GM19455 (cell line): Measurements from ENCODE around the gene DAB2IP.
"Not testable (repeated sequence)": the region's sequence is repeated elsewhere in the genome, so short reads cannot be mapped to it uniquely, and the experiment has no call there.

ENCODE experiments used
- ATAC-seq: cut with Tn5 transposase; IDR thresholded peaks from one replicate; pipeline ENCODE4 v1.9.1; 2021; ENCODE audit not compliant: unreplicated experiment

Gene DAB2IP

DNA sequence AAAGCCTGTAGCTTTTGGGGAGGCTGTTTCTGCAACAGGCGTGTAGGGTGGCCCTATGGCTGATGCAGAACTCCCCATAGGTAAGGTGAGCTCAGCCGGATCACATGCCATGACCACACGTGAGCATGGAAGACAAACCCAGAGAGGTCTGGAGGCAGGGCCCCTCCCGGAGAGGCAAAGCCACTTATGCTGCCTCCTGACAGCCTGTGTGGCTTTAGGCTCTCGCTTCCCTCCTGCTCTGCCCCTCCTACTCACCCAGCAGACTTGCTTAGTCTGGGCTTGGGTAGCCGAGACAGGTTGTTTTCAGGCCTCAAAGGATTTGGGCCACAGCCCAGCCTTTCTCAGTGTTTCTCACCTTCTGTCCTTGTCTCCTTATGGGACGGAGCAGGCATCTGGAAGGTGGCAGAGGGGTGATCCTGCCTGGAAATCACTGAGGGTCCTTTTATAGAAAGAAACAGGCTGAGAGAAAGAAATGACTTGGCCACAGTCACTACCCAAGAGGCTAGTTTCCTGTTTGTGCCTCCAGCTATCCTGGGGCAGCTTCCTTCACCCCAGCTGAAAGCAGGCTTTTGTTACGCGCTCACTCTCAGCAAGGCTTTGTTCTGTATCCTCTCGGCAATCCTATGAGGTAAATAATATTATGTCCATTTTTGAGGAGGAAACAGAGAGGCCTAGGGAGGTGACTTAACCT lies 89.9 kb downstream of the DAB2IP start:
- no peak for ATAC-seq

DNA sequence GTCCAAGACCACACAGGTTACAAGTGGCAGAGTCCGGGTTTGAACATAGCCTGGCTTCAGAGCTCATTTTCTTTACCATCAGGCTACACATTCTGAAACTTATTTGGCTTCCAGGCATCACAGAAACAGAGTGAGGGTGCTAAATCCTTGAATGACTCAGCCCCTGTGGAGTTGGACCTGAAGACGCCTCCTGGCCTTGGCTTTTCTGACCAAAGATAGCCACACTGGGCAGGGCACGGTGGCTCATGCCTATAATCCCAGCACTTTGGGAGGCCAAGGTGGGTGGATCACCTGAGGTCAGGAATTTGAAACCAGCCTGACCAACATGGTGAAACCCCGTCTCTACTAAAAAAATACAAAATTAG lies 90.5 kb downstream of the DAB2IP start:
- not testable (repeated sequence) for ATAC-seq

DNA sequence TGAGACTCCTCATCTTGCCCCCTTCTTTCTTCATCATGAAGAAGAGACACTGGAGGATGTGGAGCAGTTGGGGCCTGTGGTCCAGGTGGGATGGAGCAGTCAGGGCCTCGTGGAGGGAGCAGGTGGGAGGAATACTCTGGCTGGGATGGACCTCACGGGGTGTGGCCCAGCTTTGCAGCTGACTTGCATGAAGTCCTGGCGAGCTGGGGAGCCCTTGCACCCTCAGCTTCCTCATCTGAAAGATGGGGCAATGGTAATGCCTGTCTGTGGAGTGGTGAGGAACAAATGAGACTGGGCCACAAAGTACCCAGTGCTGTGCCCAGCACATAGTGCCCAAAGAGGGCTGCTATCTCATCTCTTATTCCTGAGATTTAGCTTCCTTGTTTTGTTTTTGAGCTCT lies 91.5 kb downstream of the DAB2IP start:
- ATAC-seq: no peak

DNA sequence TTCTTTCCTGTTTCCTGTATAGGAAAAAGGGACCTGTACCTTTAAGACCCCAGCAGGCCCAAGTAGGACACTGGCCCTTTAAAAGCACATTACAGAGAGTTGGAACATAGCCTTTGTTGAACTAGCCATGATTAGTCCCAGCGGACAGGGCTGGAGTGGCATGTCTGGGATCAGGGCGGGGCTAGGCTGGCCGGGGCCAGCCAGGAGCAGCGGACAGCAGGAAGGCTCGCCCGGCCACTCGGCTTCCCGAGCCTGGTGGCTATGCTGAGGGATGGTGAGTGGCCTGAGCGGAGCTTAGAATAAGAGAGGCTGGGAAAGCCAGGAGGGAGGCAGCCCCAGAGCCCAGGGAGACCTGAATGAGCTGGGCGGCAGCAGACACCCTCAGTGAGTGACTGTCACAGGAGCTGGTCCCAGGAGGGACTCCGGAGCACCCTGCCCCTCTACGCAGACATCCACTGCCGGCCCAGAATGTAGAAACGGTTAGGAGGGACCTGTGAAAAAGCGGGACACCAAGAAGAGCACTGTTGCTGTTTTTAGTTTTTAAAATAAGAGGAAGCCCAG lies 92.1 kb downstream of the DAB2IP start:
- no peak for ATAC-seq

DNA sequence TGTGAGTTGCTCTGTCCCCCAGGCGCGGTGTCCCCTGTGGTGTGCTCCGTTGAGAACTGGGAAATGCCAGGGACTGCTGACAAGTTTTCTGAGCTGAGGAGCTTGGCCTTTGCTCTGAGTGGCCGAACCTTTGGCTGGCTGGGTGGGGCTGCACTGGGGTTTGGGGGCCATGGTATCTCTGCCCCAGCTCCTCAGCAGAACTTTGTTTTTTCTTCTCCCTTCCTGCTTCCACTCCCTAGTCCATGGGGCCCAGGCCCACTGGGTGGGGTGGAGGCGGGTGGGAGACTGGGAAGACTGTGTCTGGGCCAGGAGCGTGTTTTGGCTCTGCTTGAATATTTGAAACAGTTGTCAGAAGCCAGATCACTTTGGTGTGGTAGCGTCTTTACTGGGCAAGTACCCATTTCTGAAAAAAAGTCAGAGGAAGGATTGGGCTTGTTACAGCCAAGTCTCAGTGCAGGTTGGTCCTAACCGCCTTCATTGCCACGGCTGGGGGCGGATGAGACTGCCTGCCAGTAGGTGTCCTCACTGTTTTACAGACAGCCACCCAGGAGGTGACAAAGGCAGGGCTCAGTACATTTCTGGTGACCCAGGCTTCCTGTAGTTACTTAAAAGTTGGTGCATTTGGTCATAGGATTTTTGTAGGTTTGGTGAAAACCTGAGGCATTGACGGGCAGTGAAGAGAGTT lies 92.7 kb downstream of the DAB2IP start:
- ATAC-seq: no peak

DNA sequence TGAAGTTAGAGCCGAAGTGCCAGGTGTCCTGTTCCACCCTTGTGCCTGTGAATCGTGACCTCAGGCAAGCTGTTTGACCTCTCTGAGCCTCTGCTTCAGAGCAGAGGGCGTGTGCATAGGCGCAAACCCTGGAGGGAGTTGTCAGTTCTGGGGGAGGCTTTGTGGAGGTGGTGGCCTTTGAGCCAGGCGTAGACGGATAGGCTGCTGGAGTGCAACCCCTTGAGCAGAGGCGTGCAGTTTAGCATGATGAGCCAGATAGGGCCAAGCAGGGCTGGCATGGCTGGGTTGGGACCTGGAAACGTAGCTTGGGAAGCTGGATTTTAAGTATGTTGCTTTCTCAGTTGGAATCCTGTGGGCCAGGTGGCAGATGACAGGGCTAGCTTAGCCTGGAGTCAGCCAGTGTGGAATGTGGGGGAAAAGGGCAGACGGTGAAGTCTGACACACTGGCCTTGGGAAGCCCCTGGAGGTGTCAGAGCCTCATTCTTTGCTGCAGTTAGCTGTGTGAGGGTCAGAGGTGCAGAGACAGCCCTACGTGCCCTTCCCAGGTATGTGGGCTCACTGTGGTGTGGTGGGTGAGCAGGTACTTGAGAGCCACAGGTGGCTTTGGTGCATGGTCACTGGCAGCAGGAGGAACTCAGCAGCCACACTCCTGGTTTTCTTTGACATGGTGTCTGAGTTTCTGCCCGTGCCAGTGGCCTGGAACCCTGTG lies 93.4 kb downstream of the DAB2IP start:
- no peak for ATAC-seq

DNA sequence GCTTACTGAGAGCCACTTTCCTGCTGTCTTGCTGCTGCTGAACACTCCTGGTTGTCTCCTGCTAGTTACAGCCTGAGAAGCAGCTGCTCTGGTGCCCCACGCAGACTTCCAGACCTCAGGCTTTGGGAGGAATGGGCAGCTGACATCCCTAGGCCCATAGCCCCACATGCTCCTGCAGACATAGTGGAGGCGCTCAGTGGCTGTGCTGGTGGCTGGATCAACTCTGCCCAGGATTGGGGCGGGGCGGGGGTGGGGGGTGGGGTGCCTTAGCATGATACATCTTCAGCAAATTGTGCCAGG lies 93.9 kb downstream of the DAB2IP start:
- ATAC-seq: no peak

DNA sequence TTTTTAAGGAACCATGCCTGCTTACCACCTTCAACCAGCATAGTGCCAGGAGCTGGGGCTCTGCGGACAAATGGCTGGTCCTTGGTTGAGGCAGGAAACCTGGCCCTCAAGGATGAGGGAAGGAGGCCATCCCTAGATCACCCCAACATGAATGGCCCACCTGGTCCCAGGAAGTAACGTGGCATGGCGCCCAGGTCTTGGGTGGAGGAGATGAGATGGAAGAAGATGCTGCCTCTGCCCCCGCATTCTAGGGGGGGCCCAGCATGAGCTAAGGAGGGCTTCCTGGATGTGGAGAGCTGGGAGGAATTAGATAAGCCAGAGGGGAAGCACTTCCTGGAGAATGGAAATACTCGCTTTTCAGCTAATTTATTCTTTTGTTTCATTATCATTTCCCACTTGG lies 95.0 kb downstream of the DAB2IP start:
- ATAC-seq: no peak

DNA sequence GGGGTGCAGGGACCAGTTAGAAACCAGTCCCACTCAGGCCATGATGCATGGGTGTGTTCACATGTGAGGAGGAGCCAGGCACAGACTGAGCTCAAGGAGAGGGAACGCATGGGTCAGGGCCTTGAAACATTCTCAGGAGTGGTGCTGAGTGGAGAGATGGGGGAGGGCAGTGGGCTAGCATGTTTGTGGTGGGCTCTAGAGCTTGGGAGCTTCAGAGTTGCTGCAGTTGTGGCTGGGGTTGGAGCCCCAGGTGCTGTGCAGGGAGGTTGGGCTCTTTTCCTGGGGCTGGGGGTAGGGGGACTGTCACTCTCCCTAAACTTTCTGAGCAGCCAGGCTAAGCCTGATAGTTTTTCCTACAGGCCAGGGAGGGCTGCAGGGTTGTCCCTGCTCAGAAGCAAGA lies 95.4 kb downstream of the DAB2IP start:
- no peak for ATAC-seq

DNA sequence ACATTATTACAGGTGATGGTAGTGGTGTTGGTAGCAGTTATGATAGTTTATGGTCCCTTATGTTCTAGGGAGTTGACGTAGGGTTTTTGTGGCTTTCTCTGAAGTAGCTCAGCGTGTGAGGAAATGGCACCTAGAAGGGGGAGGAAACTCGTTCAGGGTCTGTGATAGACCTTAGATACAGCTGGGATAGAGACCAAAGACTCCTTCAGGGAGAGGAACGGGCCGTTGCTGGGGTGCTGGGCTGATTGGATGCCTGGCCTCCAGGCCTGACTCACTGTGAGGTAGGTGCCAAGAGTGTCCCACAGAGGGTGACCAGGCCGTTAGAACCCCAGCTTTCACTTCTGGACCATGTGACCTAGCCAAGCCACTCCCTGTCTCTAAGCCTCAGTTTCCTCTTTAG lies 96.6 kb downstream of the DAB2IP start:
- ATAC-seq: no peak

DNA sequence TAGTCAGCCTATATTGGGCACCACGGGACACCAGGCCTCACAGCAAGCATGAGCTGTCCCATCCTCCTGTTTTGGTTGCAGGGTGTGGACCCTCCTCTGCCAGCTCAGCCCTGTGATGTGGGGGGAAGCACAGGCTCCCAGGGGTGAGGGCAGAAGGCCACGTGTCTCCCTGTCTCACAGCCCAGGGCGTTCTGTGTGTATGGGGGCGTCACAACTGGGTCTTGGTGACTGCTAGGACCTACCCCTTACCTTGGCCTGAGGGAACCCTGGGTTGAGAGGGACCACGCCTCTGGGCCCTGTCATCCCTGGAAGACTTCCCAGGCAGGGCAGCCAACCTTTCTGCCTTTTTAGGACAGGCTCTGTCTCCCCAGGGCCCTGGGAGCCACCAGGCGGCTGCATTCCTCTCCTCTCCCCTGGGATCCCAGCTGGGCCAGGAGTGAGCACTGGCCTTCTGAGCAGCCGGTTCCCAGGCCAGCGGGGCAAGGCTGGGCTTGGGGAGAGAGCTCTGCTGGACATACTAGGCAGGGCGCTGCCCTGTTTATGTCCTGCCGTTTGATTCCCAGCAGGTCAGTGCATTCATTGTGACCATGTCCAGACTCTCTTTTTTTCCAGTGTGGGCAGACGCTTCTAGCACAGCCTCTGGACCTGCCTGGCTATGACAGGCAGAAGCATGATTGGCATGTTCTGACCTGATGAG lies 97.4 kb downstream of the DAB2IP start:
- no peak for ATAC-seq

DNA sequence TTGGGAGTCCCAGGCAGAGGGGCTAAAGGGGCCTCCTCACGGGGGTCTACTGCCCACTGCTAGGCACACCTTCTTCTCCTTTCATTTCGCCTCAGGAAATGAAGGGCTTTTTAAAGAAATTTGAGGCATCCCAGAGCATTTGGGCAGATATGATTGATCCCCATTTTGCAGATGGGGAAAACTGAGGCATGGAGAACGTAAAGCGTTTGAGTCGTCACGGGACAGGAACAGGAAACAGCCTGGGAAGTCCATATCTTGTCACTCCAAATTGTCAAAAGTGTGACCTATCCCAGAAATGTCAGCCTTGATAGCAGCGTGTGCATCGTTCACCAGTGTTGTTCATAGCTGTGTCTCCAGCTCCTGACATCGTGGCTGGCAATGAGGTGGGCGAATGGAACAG lies 98.2 kb downstream of the DAB2IP start:
- ATAC-seq: no peak

DNA sequence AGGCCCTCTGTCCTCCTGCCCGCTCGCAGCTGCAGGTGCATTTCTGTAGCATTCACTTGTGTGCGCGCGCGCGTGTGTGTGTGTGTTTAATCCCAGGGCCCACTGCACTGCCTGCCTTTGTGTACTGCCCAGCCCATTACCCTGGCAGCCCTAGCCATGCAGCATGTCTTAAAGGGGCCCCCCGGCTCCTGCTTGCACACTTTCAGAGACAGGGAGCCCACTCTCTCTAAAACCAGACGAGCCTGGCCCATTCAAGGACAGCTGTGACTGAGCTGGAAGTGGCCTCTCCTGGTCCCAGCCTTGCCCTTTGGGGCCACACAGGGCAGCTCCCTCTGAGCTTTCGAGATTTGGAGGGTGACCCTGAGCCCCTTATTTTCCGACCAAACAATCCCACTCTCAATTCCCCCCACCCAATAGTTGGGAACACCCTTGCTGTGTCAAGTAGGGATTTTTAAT lies 98.9 kb downstream of the DAB2IP start:
- no peak for ATAC-seq

DNA sequence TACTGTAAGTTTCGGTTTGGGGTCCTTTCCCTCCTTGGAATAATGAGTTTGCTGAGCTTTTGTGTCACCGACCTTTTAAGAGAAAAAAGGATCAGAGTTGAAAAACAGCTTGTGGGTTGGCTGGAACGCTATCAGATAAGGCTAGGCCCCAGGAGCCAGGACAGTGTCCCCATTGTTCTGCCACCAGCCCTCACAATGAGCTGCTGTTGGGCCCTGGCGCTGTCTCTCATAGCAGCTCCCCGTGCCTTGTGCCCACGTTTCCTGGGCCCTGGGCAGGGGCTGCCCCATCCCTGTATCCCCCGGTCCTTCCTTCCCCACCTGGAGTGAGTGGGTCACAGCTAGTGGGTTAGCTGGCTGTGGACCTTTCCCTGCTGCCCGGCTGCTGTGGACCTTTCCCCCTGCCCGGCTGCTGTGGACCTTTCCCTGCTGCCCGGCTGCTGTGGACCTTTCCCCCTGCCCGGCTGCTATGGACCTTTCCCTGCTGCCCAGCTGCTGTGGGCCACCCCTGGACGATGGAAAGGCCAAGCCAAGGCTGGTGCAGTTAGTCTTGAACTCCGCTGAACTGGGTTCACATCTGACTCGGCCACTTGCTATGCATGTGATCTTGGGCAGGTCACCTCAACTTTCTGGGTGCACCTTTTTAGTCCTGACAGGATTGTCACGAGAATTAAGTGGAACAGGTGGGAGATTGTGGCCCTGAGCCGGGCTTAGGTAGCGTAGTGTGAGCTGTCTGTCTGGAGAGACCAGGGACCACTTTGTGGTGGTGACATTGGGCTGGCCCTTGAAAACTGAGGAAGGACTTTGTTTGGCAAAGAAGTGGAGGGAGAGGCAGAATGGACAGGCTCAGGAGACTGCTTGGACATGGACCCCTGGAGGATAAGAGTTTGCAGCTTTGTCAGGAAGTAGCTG lies 99.5 kb downstream of the DAB2IP start:
- no peak for ATAC-seq

DNA sequence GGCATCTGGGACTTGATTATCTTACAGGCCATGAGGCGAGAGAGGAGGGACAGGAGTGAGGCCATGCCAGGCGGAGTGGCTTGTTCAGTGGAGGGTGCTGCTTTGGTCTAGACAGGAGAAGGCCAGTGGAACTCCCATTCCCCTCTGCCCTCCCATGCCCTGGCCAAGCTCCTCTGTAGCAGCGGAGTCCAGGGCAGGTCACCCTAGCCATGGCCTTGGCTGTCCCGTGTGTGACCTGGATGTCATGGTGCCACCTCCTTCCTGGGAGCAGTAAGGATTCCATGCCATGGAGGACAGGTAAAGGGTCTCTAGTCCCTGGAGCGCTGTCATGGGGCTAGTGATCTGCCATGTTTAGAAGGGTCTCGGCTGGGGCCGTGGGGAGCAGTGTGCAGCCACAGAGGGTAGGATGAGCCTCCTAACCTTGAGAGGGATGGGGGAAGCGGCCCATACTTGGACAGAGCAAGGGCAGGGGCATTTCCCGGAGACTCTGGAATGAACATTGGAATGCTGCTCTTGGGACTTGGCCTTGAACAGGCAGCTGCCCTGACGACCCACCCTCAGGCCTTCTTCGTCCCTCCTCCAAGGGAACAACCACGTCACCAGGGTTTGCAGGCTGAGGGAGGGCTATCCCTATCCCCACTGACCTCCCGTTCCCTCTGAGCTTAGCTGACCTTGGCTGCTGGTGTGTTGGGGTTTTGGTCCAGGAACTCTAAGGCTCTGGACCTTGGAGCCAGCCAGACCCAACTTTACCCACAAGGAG lies 100.4 kb downstream of the DAB2IP start:
- no peak for ATAC-seq

DNA sequence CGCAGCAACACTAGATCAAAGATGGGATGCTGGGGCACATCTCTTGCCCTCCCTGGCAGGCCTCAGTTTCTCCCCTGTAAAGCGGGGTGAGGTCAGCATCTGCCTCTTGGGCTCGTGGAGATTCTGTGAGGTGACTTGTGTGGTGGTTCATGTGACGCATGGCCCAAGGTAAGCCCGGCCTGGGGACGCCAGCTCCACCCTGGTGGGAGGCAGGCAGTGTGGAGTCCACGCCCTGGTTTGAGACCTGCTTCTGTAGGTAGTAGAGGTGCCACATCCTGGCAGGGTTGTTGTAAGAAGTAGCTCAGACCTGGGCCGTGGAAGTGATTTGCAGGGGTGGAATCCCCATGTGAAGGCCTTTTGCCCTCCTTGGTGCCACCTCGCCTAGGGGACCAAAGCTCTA lies 101.5 kb downstream of the DAB2IP start:
- no peak for ATAC-seq

DNA sequence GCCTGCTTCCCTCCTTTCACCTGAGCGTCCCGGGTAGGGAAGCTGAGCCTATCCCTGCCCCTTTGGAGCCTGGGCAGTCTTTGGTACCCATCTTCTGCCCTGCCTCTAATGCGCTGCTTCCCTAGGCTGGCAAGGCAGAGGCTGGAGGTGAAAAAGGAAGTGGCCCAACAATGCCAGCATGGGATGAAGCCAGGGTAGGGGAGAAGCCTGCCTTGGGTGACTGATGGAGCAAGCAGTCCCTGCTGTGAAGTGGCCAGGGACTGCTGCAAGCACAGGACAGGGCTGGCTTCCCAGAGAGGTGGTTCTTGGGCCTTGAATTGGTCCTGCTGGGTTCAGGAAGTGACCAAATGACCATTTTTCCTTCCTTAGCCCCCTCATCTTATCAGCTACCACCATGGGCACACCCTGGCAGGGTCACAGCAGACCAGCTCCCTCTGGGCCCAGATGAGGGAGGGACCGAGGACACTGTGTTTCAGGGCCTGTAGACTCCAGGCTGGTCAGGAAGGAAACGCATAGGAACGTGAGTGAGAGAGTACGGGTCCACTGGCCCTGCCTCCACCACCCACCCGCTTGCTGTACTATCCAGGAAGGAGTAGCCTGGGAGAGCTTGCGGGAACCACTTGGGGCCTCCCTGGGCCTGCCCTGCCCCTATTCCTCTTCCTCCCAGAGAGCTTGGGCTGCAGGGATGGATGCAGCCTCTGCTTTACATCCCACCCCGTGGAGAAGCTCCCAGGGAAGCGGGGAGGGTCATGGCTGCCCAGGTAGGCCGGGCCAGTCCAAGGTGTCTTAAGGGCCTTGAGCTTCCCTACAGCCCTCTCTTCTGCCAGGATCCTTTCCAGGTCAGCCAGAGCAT lies 102.6 kb downstream of the DAB2IP start:
- ATAC-seq: no peak

DNA sequence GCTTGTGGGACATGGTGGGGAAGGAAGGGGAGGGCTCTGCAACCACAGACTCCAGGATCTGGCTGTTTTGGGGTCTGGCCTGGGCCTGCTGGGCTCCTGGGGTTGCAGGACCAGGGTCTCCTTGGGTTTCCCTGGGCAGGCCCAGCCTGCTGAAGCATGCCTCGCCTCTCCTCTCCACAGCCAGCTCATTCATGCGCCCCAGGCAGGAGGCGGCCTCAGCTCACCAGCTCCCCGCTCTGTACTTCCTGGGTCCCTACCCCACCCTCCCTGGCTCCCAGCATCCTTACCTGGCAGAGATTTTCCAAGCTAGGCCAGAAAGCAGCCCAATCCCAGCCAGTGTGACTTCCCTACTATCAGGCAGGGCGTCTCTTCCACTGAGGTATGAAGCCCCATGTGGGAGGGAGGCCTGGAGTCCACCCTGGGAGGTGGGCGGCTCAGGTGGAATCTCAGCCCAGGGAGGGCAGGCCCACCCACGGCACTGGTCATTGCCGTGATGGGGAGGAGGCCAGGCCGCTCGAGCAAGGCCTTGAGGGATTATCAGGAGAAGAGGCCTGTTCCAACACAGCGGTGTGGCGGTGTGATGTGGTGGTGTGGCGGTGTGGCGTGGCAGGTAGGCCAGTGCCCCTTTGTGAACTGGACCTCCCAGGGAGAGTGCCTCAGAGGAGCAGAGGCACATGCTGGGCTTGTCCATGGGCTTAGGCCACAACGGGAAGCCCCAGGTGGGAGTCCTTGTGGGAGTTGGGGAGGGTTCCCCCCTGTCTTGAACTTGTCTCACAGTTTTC lies 103.4 kb downstream of the DAB2IP start:
- no peak for ATAC-seq
